OCI-LY1 (cell line): ENCODE results near the gene RANBP9.

ENCODE experiments used
- H2AFZ ChIP-seq: fragments of 200-600 bp; sonication (generic), shearing (Covaris generic); 2 replicates; pipeline ENCODE4 v1.6.0; 2014; ENCODE audit warnings: antibody characterized with exemption, mild to moderate bottlenecking, low read length
- H3F3A ChIP-seq: fragments of 200-600 bp; sonication (generic), shearing (Covaris generic); 2 replicates; pipeline ENCODE4 v1.6.0; 2014; ENCODE audit warnings: mild to moderate bottlenecking, antibody characterized with exemption, low read length, moderate library complexity; ENCODE audit not compliant: insufficient read depth
- H3K27ac ChIP-seq: fragments of 200-600 bp; sonication (generic); 2 replicates; pipeline ENCODE4 v1.5.1; 2014; ENCODE audit warnings: low read length, mixed run types, mild to moderate bottlenecking, low read depth; ENCODE audit not compliant: poor library complexity, severe bottlenecking
- H3K27me3 ChIP-seq: fragments of 200-600 bp; sonication (generic); 2 replicates; pipeline ENCODE4 v1.6.0; 2014; ENCODE audit warnings: antibody characterized with exemption, mild to moderate bottlenecking, low read length, moderate library complexity; ENCODE audit not compliant: insufficient read depth
- H3K36me3 ChIP-seq: fragments of 200-600 bp; sonication (generic); 2 replicates; pipeline ENCODE4 v1.6.1; 2014; ENCODE audit warnings: mild to moderate bottlenecking, antibody characterized with exemption, low read length, moderate library complexity, mixed read lengths; ENCODE audit not compliant: insufficient read depth
- H3K4me1 ChIP-seq: fragments of 200-600 bp; sonication (generic); 2 replicates; pipeline ENCODE4 v1.5.1; 2014; ENCODE audit warnings: mild to moderate bottlenecking, low read length, moderate library complexity; ENCODE audit not compliant: insufficient read depth, severe bottlenecking
- H3K4me2 ChIP-seq: fragments of 200-600 bp; sonication (generic), shearing (Covaris generic); 2 replicates; pipeline ENCODE4 v1.6.1; 2014; ENCODE audit warnings: low read length
- H3K4me3 ChIP-seq: fragments of 200-600 bp; sonication (generic); 2 replicates; pipeline ENCODE4 v1.5.1; 2014; ENCODE audit warnings: low read length, low read depth, mild to moderate bottlenecking, mixed read lengths; ENCODE audit not compliant: poor library complexity, severe bottlenecking
- H3K79me2 ChIP-seq: fragments of 200-600 bp; shearing (Covaris generic); 2 replicates; pipeline ENCODE4 v1.6.1; 2016; ENCODE audit warnings: mixed run types, low read length, mixed read lengths; ENCODE audit not compliant: insufficient read depth
- H3K9ac ChIP-seq: fragments of 200-600 bp; sonication (generic), shearing (Covaris generic); 2 replicates; pipeline ENCODE4 v1.6.1; 2014; ENCODE audit warnings: mild to moderate bottlenecking, low read length, mixed read lengths
- H3K9me2 ChIP-seq: fragments of 200-600 bp; sonication (generic), shearing (Covaris generic); 2 replicates; pipeline ENCODE4 v1.6.1; 2014; ENCODE audit warnings: low read depth, mild to moderate bottlenecking, low read length, mixed read lengths
- H3K9me3 ChIP-seq: fragments of 200-600 bp; shearing (Covaris generic); 2 replicates; pipeline ENCODE4 v1.6.1; 2014; ENCODE audit warnings: low read length, mixed read lengths
- H4K20me1 ChIP-seq: fragments of 200-600 bp; sonication (generic), shearing (Covaris generic); 2 replicates; pipeline ENCODE4 v1.6.0; 2016; ENCODE audit warnings: mild to moderate bottlenecking, low read length; ENCODE audit not compliant: insufficient read depth
- CTCF ChIP-seq: fragments of 200-600 bp; sonication (generic), shearing (Covaris generic); IDR thresholded peaks from 2 replicates; pipeline ENCODE4 v1.5.1; 2017; ENCODE audit warnings: mild to moderate bottlenecking, antibody characterized with exemption, low read length, moderate library complexity, mixed read lengths
- EZH2 ChIP-seq: fragments of 200-600 bp; sonication (generic), shearing (Covaris generic); IDR thresholded peaks from 2 replicates; pipeline ENCODE4 v1.8.0; 2017; ENCODE audit warnings: borderline replicate concordance, mixed run types, mild to moderate bottlenecking, antibody characterized with exemption, low read length, moderate library complexity, mixed read lengths

The RANBP9 gene

GRCh38 chr6:13635948-13636658 lies 75.5 kb downstream of the RANBP9 start:
- no peaks in the 10 kb centered on the region for H3K27me3 ChIP-seq
- no peak overlapping the region for H3K4me3 ChIP-seq
- no peak overlapping the region for H2AFZ ChIP-seq
- no peaks in the 10 kb centered on the region for H3K4me1 ChIP-seq
- H3K9me3 ChIP-seq = no peaks in the 10 kb centered on the region
- no peaks in the 10 kb centered on the region for H4K20me1 ChIP-seq
- H3K36me3 ChIP-seq = peaks cover 78% of the 10 kb centered on the region
- no peak overlapping the region for H3K4me2 ChIP-seq
- H3K9me2 ChIP-seq = no peaks in the 10 kb centered on the region
- H3K79me2 ChIP-seq = no peaks in the 10 kb centered on the region
- no peaks in the 10 kb centered on the region for H3F3A ChIP-seq
- H3K9ac ChIP-seq = no peak overlapping the region
- TF ChIP-seq CTCF (no peak), EZH2 (no peak)
- no peak overlapping the region for H3K27ac ChIP-seq

GRCh38 chr6:13633343-13633742 lies 78.3 kb downstream of the RANBP9 start:
- Histone ChIP-seq H3K9me3 (no peaks in the 10 kb centered on the region), H4K20me1 (no peaks in the 10 kb centered on the region), H3K36me3 (peaks cover 77% of the 10 kb centered on the region)

GRCh38 chr6:13630499-13630898 lies 81.1 kb downstream of the RANBP9 start:
- Histone ChIP-seq H3K4me3 (no peak overlapping the region), H3K9me2 (no peaks in the 10 kb centered on the region), H3K79me2 (no peaks in the 10 kb centered on the region), H3K9me3 (no peaks in the 10 kb centered on the region), H3F3A (no peaks in the 10 kb centered on the region), H4K20me1 (no peaks in the 10 kb centered on the region), H3K4me2 (no peak overlapping the region), H3K9ac (no peak overlapping the region), H3K36me3 (peaks cover 82% of the 10 kb centered on the region), H3K27me3 (no peaks in the 10 kb centered on the region), H3K27ac (peak overlapping the region; percentile 14), H3K4me1 (peaks cover 11% of the 10 kb centered on the region), H2AFZ (no peak overlapping the region)
- TF ChIP-seq CTCF (no peak), EZH2 (no peak)

More at GRCh38 chr6:13633343-13633742, 78.3 kb downstream of the RANBP9 start:
- H3K4me1 ChIP-seq = peaks cover 11% of the 10 kb centered on the region
- H2AFZ ChIP-seq = no peak overlapping the region
- H3K4me2 ChIP-seq = no peak overlapping the region
- H3F3A ChIP-seq = no peaks in the 10 kb centered on the region
- H3K4me3 ChIP-seq = no peak overlapping the region
- no peaks in the 10 kb centered on the region for H3K79me2 ChIP-seq
- no peak overlapping the region for H3K9ac ChIP-seq
- H3K27me3 ChIP-seq = no peaks in the 10 kb centered on the region
- no peaks in the 10 kb centered on the region for H3K9me2 ChIP-seq
- no peak overlapping the region for H3K27ac ChIP-seq
- no peak for TF ChIP-seq EZH2
- no peak for TF ChIP-seq CTCF
